GM12875 (cell line): ENCODE data around the gene NDST4.

Experiments used
- H3K4me3 ChIP-seq: one replicate; pipeline ENCODE4 v1.5.1; 2011; ENCODE audit warnings: low read depth, low read length, control low read depth
- CTCF ChIP-seq: IDR thresholded peaks from 2 replicates; pipeline ENCODE4 v1.5.1; 2011; ENCODE audit warnings: low read depth, mild to moderate bottlenecking, control low read depth, inconsistent platforms, low read length, moderate library complexity, borderline replicate concordance; ENCODE audit not compliant: insufficient read depth

The NDST4 gene

GRCh38 chr4:114866901-114867670, 246.3 kb downstream of the NDST4 start:
- TF ChIP-seq CTCF = no peak
- no peak overlapping the region for H3K4me3 ChIP-seq

DNA sequence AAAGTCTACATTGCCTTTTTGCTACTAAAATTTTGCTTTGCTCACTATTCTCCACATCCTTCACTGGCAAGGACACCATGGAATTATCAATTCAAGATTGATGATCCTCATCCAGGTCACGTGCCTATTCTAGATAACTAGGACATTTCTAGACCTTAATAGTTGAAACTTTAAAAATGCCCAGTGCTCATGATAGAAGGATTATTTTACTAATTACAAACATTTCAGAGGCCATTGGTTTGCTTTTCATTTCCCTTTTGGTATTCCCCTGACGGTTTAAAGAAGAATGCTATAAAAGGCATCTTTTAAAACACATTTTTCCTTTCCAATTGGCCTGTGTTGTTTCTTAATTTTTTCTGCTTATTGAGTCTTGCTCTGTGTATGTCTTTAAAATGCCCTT, 249.4 kb downstream of the NDST4 start:
- no peak overlapping the region for H3K4me3 ChIP-seq
- TF ChIP-seq CTCF = no peak

DNA sequence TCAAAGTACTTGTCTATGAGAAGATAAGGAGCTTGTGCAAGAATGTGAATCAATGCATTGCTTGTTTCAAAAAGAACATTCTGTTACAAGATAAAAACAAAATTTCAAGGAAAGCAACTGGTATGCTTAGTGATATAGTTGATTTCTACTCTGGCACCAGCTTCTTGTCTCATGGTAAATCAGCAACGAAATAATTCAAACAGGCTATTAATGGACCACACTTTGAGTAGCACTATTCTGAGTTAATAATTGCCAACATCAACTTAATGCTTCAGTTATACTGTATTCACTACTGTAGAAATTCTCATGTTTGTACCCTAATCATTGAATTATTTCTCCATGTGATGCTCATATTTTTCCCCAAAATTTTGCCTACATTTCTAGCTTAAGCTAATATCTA, 252.6 kb downstream of the NDST4 start:
- TF ChIP-seq CTCF = no peak
- H3K4me3 ChIP-seq = no peak overlapping the region

DNA sequence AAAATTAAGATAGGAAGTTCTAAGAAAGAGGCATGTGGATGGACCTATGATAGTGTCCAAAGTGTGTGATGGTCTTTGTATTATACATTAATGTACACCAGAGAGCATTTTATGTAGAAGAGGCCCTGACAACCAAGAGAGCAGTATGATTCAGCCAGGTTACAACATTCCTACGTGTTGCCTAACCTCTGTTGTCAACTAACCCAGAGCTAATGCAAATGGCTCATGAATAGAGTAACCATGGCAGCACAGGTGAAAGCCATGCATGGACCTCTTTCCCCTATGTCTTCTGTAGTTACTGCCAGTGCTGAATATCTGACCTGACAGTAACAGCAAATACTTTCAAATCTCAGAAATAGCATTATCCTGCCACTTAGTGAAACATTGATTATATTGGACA, 255.6 kb downstream of the NDST4 start:
- no peak overlapping the region for H3K4me3 ChIP-seq
- no peak for TF ChIP-seq CTCF

DNA sequence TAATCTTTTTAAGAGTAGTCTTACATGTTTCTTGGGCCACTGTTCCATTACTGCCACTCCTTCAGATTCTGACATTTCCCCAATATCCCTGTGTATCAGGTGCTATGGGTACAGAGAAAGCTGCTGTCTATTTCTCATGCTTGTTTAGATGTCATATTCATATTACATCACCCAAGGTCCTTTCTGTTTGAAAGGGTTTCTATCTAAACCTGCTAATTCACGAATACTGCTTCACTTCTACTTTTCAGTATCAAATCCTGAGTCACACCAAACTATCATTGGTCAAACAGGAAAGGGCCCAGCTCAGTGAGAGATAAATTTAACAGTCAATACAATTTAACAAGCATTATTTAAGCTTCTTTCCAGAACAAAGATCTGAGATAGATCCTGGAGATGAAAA, 273.4 kb downstream of the NDST4 start:
- no peak overlapping the region for H3K4me3 ChIP-seq
- TF ChIP-seq CTCF = no peak

DNA sequence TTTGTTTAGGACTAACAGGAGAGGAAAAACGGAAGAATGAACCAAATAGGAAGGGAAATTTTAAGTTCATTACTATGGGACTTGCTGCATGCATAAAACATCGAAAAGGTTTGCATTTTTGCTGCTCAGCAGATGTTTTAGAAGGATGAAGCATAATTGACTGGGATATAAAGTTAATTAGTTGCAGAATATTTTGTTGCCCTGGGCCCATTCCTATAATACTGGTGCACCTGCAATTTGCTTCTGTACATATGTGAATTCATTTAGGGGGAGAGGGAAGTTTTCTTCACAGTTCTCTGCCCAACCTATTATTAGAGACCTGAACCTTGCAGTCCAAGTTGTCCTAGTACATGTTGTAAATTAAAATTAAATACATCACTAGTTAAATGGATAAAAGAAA, 282.8 kb downstream of the NDST4 start:
- TF ChIP-seq CTCF = no peak
- no peak overlapping the region for H3K4me3 ChIP-seq

DNA sequence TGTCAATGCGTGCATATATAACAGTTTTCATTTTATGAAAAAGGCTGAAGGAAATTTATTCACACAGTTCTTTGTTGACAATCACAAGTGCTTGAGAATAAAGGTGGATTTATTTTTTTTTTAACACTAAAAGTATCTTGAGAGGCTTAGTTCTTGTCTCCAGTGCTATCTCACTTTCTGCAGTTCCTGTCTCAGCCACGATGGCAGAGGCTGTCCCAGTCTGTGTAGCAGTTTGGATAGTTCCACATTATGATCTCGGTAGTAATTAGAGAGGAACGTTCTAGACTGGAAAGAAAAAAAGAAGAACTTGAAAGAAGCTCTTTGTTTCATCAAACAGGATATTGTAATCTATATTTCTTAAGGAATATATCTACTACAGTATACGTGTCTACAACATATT, 285.8 kb downstream of the NDST4 start:
- H3K4me3 ChIP-seq = no peak overlapping the region
- no peak for TF ChIP-seq CTCF
